Activated naive CD4-positive, alpha-beta T cell treated with anti-CD3 and anti-CD28 coated beads, Interleukin-2, amount 50 U/mL, for 16 hours (primary cell): Measurements from ENCODE around the gene RPN1.
A peak's percentile ranks its signal among the peaks of the same experiment; 100 is the strongest.
"Not testable (repeated sequence)": the region's sequence is repeated elsewhere in the genome, so short reads cannot be mapped to it uniquely, and the experiment has no call there.

ENCODE experiments used
- DNase-seq: peaks from one replicate; pipeline ENCODE4 v3.0.0-alpha.2; 2020

The RPN1 gene

DNA sequence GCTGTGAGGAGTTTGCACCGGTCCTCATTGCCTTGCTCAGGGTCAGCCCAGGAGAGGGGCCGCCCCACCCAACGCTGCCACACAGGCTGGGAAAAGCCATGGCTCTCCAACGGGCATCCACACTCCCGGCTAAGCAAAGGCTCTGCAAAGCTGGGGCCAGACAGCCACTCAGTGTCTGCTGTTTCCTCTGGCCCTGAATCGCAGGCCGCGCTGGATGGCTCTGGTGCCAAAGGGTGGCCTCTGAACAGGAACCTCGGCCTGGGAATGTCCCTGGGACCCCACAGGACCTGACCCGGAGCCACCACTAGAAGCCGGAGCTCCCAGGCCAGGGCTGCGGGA is 42.9 kb downstream of the RPN1 start:
- no peak for DNase-seq

DNA sequence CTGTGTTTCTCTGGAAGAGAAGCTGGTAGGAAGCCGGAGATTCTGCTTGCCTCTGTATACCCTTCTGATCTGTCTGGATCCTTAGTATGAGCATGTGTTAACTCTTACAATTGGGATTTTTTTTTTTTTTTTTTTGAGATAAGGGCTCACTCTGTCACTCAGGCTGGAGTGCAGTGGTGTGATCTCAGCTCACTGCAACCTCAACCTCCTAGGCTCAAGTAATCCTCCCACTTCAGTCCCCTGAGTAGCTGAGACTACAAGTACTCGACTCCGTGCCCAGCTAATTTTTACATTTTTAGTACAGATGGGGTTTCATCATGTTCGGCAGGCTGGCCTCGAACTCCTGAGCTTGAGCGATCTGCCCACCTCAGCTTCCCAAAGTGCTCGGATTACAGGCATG is 44.5 kb downstream of the RPN1 start:
- DNase-seq: no peak

- DNase-seq: no peak
These were observed 45.2 kb downstream of the RPN1 start for GRCh38 chr3:128605091-128606046.

DNA sequence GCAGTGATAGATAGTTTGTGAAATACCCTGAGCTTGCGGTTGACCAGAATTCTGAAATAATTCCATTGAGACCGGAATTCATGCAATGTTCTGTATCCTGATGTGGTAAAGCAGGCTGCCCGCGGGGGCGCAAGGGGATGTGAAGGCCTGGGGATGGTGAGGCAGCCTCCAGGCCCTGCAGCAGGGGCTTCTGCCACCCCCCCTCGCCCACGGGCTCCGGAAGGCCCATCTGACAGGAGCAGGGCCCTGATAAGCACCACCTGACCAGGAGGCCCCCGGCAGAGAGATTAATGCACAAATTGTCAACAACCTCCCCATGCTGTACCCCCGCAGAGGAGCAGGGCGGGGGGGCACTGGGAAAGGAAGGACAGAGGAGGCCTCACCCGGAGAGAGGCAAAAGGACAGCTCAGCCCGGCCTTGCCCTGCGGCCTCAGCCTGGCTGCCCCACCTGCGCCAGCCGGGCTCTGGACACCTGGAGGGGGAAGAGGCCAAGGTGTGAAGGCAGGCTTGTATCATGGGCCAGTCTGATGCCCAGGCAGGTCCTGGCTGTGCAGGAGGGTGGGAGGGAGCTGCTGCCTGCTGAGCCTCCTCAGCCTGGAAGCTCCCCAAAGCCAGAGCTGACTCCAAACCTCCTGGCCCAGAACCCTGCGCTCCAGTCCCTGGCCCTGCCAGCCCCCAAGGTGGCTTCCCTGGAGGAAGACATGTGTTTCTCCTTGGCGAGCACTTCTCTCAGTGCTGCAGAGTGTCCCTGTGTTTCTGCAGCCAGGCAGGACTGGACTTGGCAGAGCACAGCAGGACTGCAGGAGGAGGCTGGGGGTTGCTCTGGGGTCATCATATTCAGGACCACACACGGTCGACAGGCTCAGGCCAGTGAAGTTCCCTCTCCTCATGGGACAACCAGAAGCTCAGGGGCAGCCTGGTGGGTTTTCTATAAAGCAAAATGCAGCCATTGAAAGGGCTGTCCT is 46.5 kb downstream of the RPN1 start:
- no peak for DNase-seq

- DNase-seq: no peak
These were observed 47.3 kb downstream of the RPN1 start for GRCh38 chr3:128603313-128603712.

- DNase-seq: no peak
These were observed 51.5 kb downstream of the RPN1 start for GRCh38 chr3:128598884-128599664.

GRCh38 chr3:128597900-128598299 is 52.7 kb downstream of the RPN1 start:
- DNase-seq: no peak

DNA sequence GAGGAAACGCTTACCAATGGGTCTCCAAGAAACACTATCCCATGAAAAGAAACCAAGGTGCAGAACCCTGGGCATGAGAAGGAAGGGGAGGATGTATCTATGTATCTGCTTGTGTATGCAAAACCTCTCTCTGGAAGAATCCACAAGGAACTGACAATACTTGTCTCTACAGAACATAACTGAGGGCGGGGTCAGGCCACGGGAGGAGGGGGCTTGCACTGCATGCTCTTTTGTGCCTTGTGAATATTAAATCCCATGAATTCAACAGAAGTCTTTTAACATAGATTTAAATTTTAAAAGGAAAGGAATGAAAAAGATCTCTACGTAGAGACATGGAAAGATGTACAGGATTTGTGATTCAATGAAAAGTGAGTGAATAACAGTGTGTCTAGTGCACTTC is 57.8 kb downstream of the RPN1 start:
- no peak for DNase-seq

GRCh38 chr3:128591738-128592426 is 58.7 kb downstream of the RPN1 start:
- no peak for DNase-seq

GRCh38 chr3:128590948-128591347 is 59.7 kb downstream of the RPN1 start:
- no peak for DNase-seq

- DNase-seq: not testable (repeated sequence)
These were observed 60.6 kb downstream of the RPN1 start for GRCh38 chr3:128589985-128590384.

DNA sequence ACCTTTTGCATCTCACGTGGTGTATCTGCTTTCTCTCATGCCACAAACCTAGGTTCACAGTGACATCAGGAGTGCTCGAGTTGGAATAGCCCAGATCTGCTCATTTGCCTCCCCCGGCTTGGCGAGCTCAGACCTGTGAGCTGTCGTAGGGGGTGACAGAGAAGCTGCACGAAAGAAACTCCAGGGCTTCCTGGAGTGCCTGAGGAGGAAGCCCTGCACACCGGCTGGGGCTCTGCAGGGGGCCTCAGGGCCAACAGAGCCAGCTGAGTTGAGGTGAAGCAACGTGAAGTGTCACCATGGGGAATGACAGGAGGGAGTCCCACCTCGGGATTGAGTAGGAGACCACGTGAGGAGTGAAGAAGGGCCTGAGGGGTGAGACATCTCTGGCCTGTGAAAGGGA is 62.5 kb downstream of the RPN1 start:
- DNase-seq: no peak

DNA sequence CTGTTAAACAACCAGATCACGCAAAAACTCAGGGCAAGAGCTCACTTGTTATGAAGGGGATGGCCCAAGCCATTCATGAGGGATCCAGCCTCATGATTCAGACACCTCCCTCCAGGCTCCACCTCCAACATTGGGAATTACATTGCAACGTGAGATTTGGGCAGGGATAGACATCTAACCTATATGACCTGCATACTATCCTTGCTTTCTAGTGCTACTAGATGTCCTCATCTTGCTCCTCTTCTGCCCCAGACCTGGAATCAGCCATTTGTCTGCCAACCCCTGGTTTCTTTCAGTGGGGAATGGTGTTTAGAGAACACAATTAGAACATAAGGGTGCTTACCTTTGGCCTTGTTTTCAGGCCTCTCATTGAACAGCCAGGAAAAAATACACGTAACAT is 63.2 kb downstream of the RPN1 start:
- no peak for DNase-seq

DNA sequence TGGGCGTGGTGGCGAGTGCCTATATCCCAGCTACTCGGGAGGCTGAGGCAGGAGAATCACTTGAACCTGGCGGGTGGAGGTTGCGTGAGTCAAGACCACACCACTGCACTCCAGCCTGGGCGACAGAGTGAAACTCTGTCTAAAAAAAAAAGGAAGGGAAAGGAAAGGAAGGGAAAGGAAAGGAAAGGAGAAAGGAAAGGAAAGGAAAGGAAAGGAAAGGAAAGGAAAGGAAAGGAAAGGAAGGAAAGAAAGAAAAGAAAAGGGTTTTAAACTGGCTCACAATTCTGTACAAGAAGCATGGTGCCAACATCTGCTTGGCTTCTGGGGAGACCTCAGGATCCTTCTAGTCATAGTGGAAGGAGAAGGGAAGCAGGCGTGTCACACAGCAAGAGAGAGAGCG is 63.7 kb downstream of the RPN1 start:
- DNase-seq: not testable (repeated sequence)

- DNase-seq: not testable (repeated sequence)
These were observed 64.2 kb downstream of the RPN1 start for GRCh38 chr3:128586391-128586790.

DNA sequence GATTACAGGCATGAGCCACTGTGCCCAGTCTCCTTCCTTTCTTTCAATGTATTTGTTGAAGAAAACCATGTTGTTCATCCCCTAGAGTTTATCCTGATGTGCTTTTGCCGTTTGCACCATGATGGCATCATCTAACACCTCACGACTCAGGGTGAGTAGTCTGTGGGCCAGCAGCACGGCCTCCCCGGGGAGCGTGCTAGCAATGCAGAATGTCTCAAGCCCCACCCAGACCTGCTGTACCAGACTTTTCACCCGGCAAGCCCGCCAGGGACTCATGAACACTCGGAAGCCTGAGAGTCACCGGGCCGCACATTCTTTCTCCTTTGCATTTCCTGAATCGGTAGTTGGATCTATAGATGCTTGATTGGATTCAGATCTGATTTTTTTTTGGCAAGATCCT is 64.6 kb downstream of the RPN1 start:
- DNase-seq: no peak

GRCh38 chr3:128585189-128585588 is 65.4 kb downstream of the RPN1 start:
- no peak for DNase-seq

GRCh38 chr3:128584412-128585020 is 66.1 kb downstream of the RPN1 start:
- DNase-seq: peak; percentile 48

DNA sequence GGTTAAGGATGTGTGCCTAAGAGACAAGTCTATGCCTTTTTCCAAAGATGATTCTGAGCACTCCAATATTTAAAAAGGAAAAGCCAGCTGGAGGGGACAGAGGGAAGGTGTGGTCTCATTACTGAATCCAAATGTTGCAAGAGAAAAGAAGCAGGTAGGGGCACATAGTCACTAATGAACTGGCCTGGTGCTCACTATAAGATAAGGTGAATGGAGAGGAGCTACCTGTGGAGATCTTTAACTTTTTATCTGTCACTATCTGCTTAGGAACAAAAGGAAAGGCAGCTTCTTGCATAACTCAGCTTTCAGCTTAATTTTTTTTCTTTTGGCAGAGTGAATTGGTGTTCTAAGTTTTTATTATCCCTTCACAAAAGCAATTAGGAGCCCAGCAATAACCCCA is 69.1 kb downstream of the RPN1 start:
- no peak for DNase-seq

GRCh38 chr3:128579927-128580326 is 70.7 kb downstream of the RPN1 start:
- no peak for DNase-seq

- DNase-seq: no peak
These were observed 72.3 kb downstream of the RPN1 start for GRCh38 chr3:128578346-128578745.

- DNase-seq: no peak
These were observed 72.9 kb downstream of the RPN1 start for GRCh38 chr3:128577711-128578110.
